Fibroblast of skin of right quadriceps (primary cell): Measurements from ENCODE around the gene CRIP2.

Experiments
- DNase-seq: peaks from one replicate; pipeline ENCODE4 v3.0.0-alpha.2; 2013

The CRIP2 gene

GRCh38 chr14:105465209-105466031 is 9.2 kb upstream of the CRIP2 start:
- DNase-seq = no peak

GRCh38 chr14:105466531-105467248 is 7.9 kb upstream of the CRIP2 start:
- no peak for DNase-seq

GRCh38 chr14:105467249-105467941 is 7.2 kb upstream of the CRIP2 start:
- DNase-seq = no peak

GRCh38 chr14:105467942-105468471 is 6.6 kb upstream of the CRIP2 start:
- no peak for DNase-seq

GRCh38 chr14:105468621-105469241 is 5.9 kb upstream of the CRIP2 start:
- no peak for DNase-seq

GRCh38 chr14:105469456-105470349 is 4.9 kb upstream of the CRIP2 start:
- no peak for DNase-seq

GRCh38 chr14:105470350-105471296 is 4.0 kb upstream of the CRIP2 start:
- DNase-seq = no peak

- no peak for DNase-seq
Measured at GRCh38 chr14:105471297-105471821, 3.3 kb upstream of the CRIP2 start.

- no peak for DNase-seq
Measured at GRCh38 chr14:105471823-105472485, 2.7 kb upstream of the CRIP2 start.

- no peak for DNase-seq
Measured at GRCh38 chr14:105472486-105472991, 2.1 kb upstream of the CRIP2 start.

- DNase-seq = no peak
Measured at GRCh38 chr14:105473033-105473676, 1.5 kb upstream of the CRIP2 start.

GRCh38 chr14:105473677-105474482 is 741 bp upstream of the CRIP2 start:
- peak; percentile 87 for DNase-seq

GRCh38 chr14:105475269-105476096 is 862 bp downstream of the CRIP2 start:
- DNase-seq = no peak

GRCh38 chr14:105476097-105476830 is 1.6 kb downstream of the CRIP2 start:
- no peak for DNase-seq

GRCh38 chr14:105476831-105477659 is 2.4 kb downstream of the CRIP2 start:
- no peak for DNase-seq
